HEK293T (cell line): ENCODE measurements around the gene IL17REL.

ENCODE experiments used
- CTCF ChIA-PET: fragments of 350-600 bp; formaldehyde crosslinking; extraction: SDS; loops from one replicate; lab custom pipeline; 2021; ENCODE audit warnings: antibody characterized with exemption, inconsistent platforms; lab: Yijun Ruan, JAX
- POLR2A ChIA-PET: fragments of 350-600 bp; formaldehyde crosslinking; extraction: SDS; loops from one replicate; lab custom pipeline; 2020; ENCODE audit warnings: antibody characterized with exemption, inconsistent platforms; lab: Yijun Ruan, JAX
- DNase-seq: peaks from one replicate; pipeline ENCODE4 v3.0.0; 2012; ENCODE audit warnings: mixed read lengths; ENCODE audit errors: extremely low spot score
- ARNT ChIP-seq: fragments of 450-650 bp; IDR thresholded peaks from 2 replicates; pipeline ENCODE4 v1.6.1; 2017; ENCODE audit warnings: mild to moderate bottlenecking
- CTBP1 ChIP-seq: fragments of 450-650 bp; IDR thresholded peaks from 2 replicates; pipeline ENCODE4 v1.6.1; 2016; ENCODE audit warnings: borderline replicate concordance
- ELF4 ChIP-seq: fragments of 450-650 bp; IDR thresholded peaks from 2 replicates; pipeline ENCODE4 v1.6.1; 2017; ENCODE audit warnings: antibody characterized with exemption
- FOXA1 ChIP-seq: fragments of 450-650 bp; IDR thresholded peaks from 2 replicates; pipeline ENCODE4 v1.6.1; 2016; ENCODE audit warnings: mild to moderate bottlenecking
- FOXK2 ChIP-seq: fragments of 450-650 bp; IDR thresholded peaks from 2 replicates; pipeline ENCODE4 v1.6.1; 2016; ENCODE audit warnings: mild to moderate bottlenecking
- FOXM1 ChIP-seq: fragments of 450-650 bp; IDR thresholded peaks from 2 replicates; pipeline ENCODE4 v1.6.1; 2017; ENCODE audit warnings: mild to moderate bottlenecking, borderline replicate concordance
- HDGF ChIP-seq: fragments of 450-650 bp; IDR thresholded peaks from 2 replicates; pipeline ENCODE4 v1.6.1; 2017; ENCODE audit warnings: antibody characterized with exemption, borderline replicate concordance
- L3MBTL2 ChIP-seq: fragments of 450-650 bp; conservative IDR thresholded peaks from 2 replicates; pipeline ENCODE4 v1.6.1; 2016; ENCODE audit warnings: mild to moderate bottlenecking
- LEF1 ChIP-seq: fragments of 450-650 bp; IDR thresholded peaks from 2 replicates; pipeline ENCODE4 v1.6.1; 2017; ENCODE audit warnings: mild to moderate bottlenecking, borderline replicate concordance
- NFRKB ChIP-seq: fragments of 450-650 bp; IDR thresholded peaks from 2 replicates; pipeline ENCODE4 v1.6.1; 2016; ENCODE audit warnings: mild to moderate bottlenecking, moderate library complexity
- SP1 ChIP-seq: fragments of 450-650 bp; IDR thresholded peaks from 2 replicates; pipeline ENCODE4 v1.6.1; 2017
- SUZ12 ChIP-seq: fragments of 450-650 bp; IDR thresholded peaks from 2 replicates; pipeline ENCODE4 v1.6.1; 2016; ENCODE audit warnings: mild to moderate bottlenecking
- TARDBP ChIP-seq: fragments of 450-650 bp; IDR thresholded peaks from 2 replicates; pipeline ENCODE4 v1.6.1; 2016
- ZNF384 ChIP-seq: fragments of 450-650 bp; IDR thresholded peaks from 2 replicates; pipeline ENCODE4 v1.6.1; 2016
- TF ChIP-seq, protein P1 (sequence below): fragments of 450-650 bp; IDR thresholded peaks from 2 replicates; pipeline ENCODE4 v1.6.1; 2016

The IL17REL gene

DNA sequence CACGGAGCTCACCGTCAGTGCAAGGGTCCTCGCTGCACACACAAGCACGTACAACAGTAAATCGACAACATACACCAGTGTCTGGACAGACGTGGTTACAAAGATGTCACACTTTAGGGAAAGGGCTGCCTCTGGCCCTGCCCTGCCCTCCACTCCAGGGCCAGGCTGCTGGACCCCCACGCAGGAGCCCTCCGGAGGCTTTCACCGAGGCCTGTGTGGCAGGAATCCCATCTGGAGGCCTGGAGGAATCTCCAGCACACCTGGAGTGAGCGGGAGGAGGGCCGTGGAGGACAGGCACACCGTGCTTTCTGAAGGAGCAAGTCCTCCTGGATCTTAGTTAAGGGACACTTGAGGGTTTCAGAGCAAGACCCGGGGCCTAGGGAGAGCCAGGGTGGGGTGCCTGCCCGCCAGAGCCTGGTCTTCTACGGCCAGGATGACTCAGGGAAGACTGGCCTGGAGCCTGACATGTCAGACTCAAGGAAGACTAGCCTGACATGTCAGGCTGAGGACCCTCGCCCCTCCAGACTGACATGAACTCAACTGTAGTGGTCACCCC lies 54.1 kb downstream of the IL17REL start:
- DNase-seq, result no peak

DNA sequence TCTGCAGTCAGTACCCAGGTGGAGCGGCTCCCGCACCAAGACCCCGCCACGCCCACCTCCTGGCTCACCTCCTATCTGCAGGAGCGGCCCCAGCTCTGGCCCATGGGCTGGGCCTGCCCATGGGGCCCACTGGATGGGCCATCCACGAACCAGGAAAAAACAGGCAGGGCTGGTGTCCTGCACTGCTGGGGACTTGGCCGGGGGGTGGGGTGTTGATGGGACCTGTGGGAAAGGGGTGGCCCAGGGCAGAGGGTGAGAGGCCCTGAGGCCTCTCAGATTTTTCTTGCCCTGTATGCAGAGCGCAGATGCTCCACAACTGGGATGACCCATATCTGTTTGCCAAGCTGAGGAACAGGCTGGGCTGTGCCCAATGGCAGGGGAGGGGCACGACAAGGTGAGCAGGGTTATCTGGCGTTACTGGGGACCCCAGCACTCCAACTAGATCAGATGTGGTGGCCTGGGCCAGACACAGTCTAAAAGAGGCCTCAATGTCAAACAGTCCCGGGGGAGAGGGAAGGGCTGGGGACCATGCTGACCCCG lies 54.7 kb downstream of the IL17REL start:
- DNase-seq, result no peak
- CTCF ChIA-PET, result no interaction called here
- POLR2A ChIA-PET, result no interaction called here

More for the DNA sequence above, 54.1 kb downstream of the IL17REL start:
- TF ChIP-seq LEF1 (no peak), HDGF (no peak), ZNF384 (no peak), L3MBTL2 (no peak), TARDBP (no peak), FOXA1 (no peak), NFRKB (no peak), ARNT (no peak), FOXK2 (no peak), ELF4 (no peak), FOXM1 (no peak)
- TF ChIP-seq, protein P1, sequence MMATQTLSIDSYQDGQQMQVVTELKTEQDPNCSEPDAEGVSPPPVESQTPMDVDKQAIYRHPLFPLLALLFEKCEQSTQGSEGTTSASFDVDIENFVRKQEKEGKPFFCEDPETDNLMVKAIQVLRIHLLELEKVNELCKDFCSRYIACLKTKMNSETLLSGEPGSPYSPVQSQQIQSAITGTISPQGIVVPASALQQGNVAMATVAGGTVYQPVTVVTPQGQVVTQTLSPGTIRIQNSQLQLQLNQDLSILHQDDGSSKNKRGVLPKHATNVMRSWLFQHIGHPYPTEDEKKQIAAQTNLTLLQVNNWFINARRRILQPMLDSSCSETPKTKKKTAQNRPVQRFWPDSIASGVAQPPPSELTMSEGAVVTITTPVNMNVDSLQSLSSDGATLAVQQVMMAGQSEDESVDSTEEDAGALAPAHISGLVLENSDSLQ, result no peak
- CTCF ChIA-PET, result no interaction called here
- POLR2A ChIA-PET, result no interaction called here

DNA sequence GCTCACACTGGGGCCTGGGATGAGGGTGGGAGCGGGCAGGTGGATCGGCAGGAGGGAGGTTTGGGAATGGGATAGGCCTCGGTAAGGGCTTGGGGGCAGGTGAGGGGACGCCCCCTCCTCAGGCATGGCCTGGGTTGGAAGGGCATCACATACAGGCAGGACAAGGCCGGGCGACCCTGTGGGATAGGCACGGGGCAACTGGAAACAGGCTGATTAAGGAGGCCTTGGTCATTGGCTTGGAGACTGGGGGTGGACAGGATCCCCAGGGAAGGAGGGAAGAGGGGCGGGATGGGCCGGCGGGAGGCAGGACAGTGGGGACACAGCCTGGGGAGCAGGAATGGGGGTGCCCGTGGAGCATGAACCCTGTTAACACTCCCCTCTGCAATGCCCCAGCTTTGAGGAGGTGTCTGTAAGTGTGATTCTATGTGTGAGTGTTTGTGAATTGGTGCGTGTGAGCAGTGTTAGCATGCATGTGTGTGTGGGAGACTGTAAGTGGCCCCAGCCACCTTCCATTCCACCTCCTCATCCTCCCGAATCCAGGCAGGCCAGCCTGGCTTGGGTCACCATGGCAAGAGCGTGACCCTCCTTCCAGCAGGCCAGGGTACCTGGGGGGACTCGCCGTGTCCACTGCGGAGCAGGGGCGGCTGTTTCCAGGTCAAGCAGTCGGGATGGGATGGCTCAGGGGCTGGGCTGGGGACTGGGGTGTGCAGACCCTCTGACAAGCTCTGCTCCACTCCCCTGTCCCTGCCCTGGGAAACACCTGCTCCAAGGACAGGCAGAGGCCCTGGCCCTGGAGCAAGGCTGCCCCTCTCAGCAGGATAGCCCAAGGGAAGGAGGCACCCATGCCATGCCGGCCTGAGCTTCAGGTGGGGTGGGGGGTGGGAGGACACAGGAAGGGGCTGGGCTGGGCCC lies 55.4 kb downstream of the IL17REL start:
- CTCF ChIA-PET, result no interaction called here
- POLR2A ChIA-PET, result no interaction called here
- no peak for DNase-seq
- no peak for TF ChIP-seq L3MBTL2

More for the DNA sequence above, 54.7 kb downstream of the IL17REL start:
- TF ChIP-seq ZNF384 (no peak), HDGF (no peak), ARNT (no peak), SUZ12 (no peak), NFRKB (no peak), FOXK2 (no peak), LEF1 (no peak), CTBP1 (no peak), FOXM1 (no peak), SP1 (no peak)

DNA sequence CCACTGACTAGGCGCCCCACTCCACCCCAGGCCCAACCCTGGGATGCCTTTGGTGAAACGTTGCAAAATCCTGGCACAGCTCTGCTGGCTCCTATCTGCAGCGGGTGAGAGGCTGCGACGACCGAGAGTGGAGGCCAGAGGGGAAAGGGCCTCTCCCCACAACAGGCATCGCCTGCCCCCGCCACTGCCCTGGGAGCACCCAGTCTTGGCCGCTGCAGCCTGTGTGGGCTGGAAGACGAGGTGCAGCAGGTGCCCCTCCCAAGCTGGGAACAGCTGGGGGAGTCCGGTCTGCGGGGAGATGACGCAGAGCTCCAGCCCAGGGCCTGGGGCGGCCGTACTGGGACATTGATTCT lies 56.2 kb downstream of the IL17REL start:
- ChIA-PET POLR2A (no interaction called here), CTCF (no interaction called here)
- DNase-seq, result no peak
- no peak for TF ChIP-seq L3MBTL2
- TF ChIP-seq ELF4, result no peak
- TF ChIP-seq LEF1, result no peak
- no peak for TF ChIP-seq FOXM1
- TF ChIP-seq TARDBP, result no peak
- TF ChIP-seq CTBP1, result no peak
- no peak for TF ChIP-seq SP1
- TF ChIP-seq, protein P1, result no peak
- TF ChIP-seq ZNF384, result no peak

DNA sequence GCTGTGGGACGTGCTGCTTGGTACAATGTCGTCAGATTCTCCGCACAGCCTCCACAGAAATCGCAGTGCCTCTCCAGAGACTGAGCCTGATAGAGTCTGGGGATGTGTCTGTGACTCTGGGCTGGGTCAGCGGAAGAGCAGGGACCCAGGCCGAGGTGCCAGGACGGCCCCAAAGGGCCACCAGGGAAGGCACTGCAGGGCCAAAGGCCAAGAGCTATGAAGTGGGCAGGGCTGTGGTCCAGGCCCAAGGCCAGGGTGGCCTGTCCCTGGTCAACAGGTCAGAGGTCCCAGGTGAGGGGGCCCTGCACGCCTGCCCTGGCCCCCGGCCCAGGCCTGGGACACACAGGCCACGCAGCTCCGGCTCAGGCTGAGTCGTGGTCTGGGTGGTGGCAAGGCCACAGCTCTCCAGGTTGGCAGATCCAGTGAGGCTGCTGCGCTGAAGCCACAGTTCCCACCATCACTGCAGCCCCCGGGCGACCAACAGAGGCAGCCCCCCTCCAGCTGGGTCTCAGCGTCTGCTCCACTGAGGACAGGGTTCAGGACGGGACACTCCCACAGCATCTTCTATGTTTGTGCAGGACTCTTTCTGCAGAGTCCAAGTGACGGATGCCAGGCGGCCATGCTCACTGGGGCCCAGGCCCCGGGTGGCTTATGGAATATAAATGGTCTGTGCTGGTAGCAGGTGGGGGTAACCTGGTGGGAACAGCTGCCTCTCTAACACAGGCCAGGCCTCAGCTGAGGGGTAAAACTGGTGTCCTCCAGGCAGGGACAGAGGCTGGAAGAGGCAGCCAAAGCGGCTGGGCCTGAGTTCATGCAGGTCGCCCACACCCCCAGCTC lies 56.8 kb downstream of the IL17REL start:
- DNase-seq, result no peak
- POLR2A ChIA-PET, result no interaction called here
- CTCF ChIA-PET, result no interaction called here
- TF ChIP-seq SUZ12 (no peak), LEF1 (no peak), ARNT (no peak), ZNF384 (no peak)

DNA sequence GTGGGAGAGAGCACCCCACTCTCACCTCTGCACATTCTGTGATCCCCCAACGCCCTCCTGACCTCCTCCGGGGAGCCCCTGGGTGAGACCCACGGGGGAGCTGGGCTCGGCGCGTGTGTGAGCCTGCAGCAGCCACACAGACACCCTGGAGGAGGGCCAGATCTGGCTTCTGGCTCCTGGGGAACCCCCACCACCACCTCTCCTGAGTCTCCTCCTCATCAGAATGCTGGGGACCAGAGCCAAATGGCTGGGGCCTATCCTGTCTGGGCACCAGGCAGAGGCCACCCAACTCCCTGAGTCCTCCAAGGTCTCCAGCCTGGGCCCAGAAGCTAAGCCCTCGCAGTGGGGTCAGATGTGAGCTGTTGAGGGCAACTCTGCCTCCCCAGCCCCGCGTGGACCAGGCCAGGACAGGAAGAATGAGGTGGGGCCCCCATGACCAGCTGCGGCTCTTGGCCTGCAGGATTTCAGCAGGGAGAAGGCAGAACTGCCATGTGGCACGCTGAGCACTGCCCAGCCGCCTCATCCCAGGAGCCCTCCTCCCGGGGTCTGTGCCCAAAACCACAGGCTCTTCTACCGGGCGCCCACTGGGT lies 57.5 kb downstream of the IL17REL start:
- TF ChIP-seq LEF1 (no peak), ELF4 (no peak), HDGF (no peak), CTBP1 (no peak), L3MBTL2 (no peak), TARDBP (no peak), ARNT (no peak)
- CTCF ChIA-PET, result no interaction called here
- no peak for DNase-seq
- POLR2A ChIA-PET, result no interaction called here

DNA sequence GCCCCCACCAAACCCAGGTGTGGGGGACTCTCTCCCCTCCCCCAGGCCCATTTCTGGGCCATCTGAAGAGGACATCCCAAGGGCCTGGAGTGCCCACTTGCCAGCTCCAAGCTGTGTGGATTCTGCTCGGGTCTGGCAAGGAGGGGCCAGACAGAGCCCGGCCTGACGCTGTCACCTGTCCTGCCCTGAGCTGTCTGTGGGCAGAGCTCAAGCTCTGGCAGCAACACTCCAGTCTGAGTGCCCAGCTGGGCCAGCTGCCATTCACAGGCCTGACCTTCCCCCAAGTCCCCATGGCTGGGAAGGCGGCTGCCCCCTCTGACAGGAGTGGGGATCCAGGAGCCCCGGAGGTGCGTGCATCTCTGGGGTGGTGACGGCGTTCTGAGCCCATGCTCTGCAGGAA lies 58.2 kb downstream of the IL17REL start:
- POLR2A ChIA-PET, result no interaction called here
- DNase-seq, result no peak
- no peak for TF ChIP-seq L3MBTL2
- no peak for TF ChIP-seq TARDBP
- TF ChIP-seq, protein P1, result no peak
- CTCF ChIA-PET, result no interaction called here
